ENCODE measurements around the gene S100G.

- no peak for TF ChIP-seq CTCF (IDR thresholded peaks at IDR 0.05; ENCODE audit: extremely low read depth in 1 of 2, insufficient read depth in 1 of 2, low read depth in 1 of 2, low read length in 2 of 2)
- TF ChIP-seq POLR2A (IDR thresholded peaks at IDR 0.05; ENCODE audit: low read depth, low read length), result no peak
- no peak for TF ChIP-seq POLR2AphosphoS5 (IDR thresholded peaks at IDR 0.05; ENCODE audit: insufficient read depth, low read depth, low read length)
Measured at GRCh38 chrX:16635596-16635995, 14.4 kb upstream of the S100G start.
